CD4-positive, alpha-beta T cell (primary cell): ENCODE data around the gene TRIP11. TPM values are rescaled to one million over a fixed set of nuclear protein-coding genes. Genes with fewer than 3 reads are reported as not detected.

Experiments
- ATAC-seq: fragments of 200-7000 bp; cut with Tn5 transposase; one replicate; pipeline ENCODE4 v1.10.0; 2022; ENCODE audit warnings: mild to moderate bottlenecking; ENCODE audit not compliant: poor library complexity
- CTCF ChIA-PET: fragments of 350-600 bp; sonication (Branson Sonifier 250); formaldehyde crosslinking; loops from one replicate; lab custom pipeline; 2021; ENCODE audit warnings: antibody characterized with exemption, inconsistent platforms; lab: Charles Lee
- POLR2A ChIA-PET: fragments of 350-600 bp; sonication (Branson Sonifier 250); formaldehyde crosslinking; loops from one replicate; lab custom pipeline; 2021; ENCODE audit warnings: antibody characterized with exemption, inconsistent platforms; lab: Charles Lee
- DNase-seq, 14 experiments: peaks; one replicate each; pipeline ENCODE4 v3.0.0-alpha.2; 2013 to 2020; ENCODE audit warnings: mixed read lengths in 2 of 14
- H3K27ac ChIP-seq, 2 donors: one replicate each; pipeline versions ENCODE4 v1.5.1 to v1.7.0; 2013; ENCODE audit warnings: low read length in 2 of 2, low read depth in 1 of 2, mild to moderate bottlenecking in 1 of 2
- H3K27me3 ChIP-seq, 2 experiments: 1 replicate in 1 of 2; 2 replicates in 1 of 2; pipeline versions ENCODE4 v1.6.1 to v1.7.0; 2013; ENCODE audit warnings: low read length in 2 of 2, control low read depth in 1 of 2, mild to moderate bottlenecking in 1 of 2, moderate library complexity in 1 of 2; ENCODE audit not compliant: insufficient read depth in 2 of 2, control insufficient read depth in 1 of 2
- H3K36me3 ChIP-seq: one replicate; pipeline ENCODE4 v1.6.1; 2013; ENCODE audit warnings: low read length, control low read depth; ENCODE audit not compliant: insufficient read depth
- H3K4me1 ChIP-seq: one replicate; pipeline ENCODE4 v1.6.1; 2013; ENCODE audit warnings: low read length, control low read depth; ENCODE audit not compliant: insufficient read depth
- H3K4me3 ChIP-seq: one replicate; pipeline ENCODE4 v1.5.1; 2013; ENCODE audit warnings: mild to moderate bottlenecking, low read length, moderate library complexity
- H3K9me3 ChIP-seq, 2 experiments: 1 replicate in 1 of 2; 2 replicates in 1 of 2; pipeline versions ENCODE4 v1.6.1 to v1.7.0; 2013; ENCODE audit warnings: low read length in 2 of 2, mild to moderate bottlenecking in 2 of 2, control low read depth in 1 of 2, moderate library complexity in 1 of 2; ENCODE audit not compliant: control insufficient read depth in 1 of 2, insufficient read depth in 1 of 2
- H3K27ac Mint-ChIP-seq: one replicate; pipeline ENCODE4 v1.8.0; 2020; ENCODE audit warnings: mixed read lengths
- H3K27me3 Mint-ChIP-seq: one replicate; pipeline ENCODE4 v1.8.0; 2021; ENCODE audit warnings: mixed read lengths
- H3K36me3 Mint-ChIP-seq: one replicate; pipeline ENCODE4 v1.8.0; 2021; ENCODE audit warnings: low read depth, mixed read lengths
- H3K4me1 Mint-ChIP-seq: one replicate; pipeline ENCODE4 v1.8.0; 2021; ENCODE audit warnings: low read depth, mixed read lengths
- H3K4me3 Mint-ChIP-seq: one replicate; pipeline ENCODE4 v1.8.0; 2020; ENCODE audit warnings: mild to moderate bottlenecking, mixed read lengths
- H3K9me3 Mint-ChIP-seq: one replicate; pipeline ENCODE4 v1.8.0; 2020; ENCODE audit warnings: mixed read lengths
- CTCF ChIP-seq: fragments of 200-600 bp; IDR thresholded peaks from one replicate; pipeline ENCODE4 v1.8.0; 2022; ENCODE audit warnings: antibody characterized with exemption, mild to moderate bottlenecking
- intact Hi-C, 2 experiments: fragments of 100-400 bp; cut with DNase I in 1 of 2; cut with micrococcal nuclease in 1 of 2; formaldehyde crosslinking; loops; one replicate each; pipeline versions ENCODE4 v1.15.1 to v1.9.0; 2023 to 2025; cut with DNase I, micrococcal nuclease
- total RNA-seq, 174 experiments: library from RNA in 2 of 174; stranded (reverse) in 2 of 174; gene quantifications; one replicate each; pipeline ENCODE4 v1.2.3 and lab custom pipeline; 2021 to 2026

TRIP11 gene
- total RNA-seq, 2 experiments from 2014 or later, result 30.0 to 31.2 TPM

- Mint-ChIP-seq H3K27ac (no peak overlapping the region), H3K4me3 (no peak overlapping the region), H3K4me1 (peaks cover 4% of the 10 kb centered on the region), H3K27me3 (no peaks in the 10 kb centered on the region), H3K9me3 (no peaks in the 10 kb centered on the region), H3K36me3 (peaks cover 72% of the 10 kb centered on the region)
- H3K4me3 ChIP-seq, result no peak overlapping the region
- ChIA-PET POLR2A (no interaction called here), CTCF (no interaction called here)
- intact Hi-C loops, result no loop called here
- ATAC-seq (no peak), DNase-seq (no peak)
- H3K27me3 ChIP-seq, result no peaks in the 10 kb centered on the region
- TF ChIP-seq CTCF, result no peak
- H3K9me3 ChIP-seq, result no peaks in the 10 kb centered on the region
- no peak overlapping the region for H3K27ac ChIP-seq
- H3K36me3 ChIP-seq, result peaks cover 51% of the 10 kb centered on the region
- H3K4me1 ChIP-seq, result no peaks in the 10 kb centered on the region
Observed at GRCh38 chr14:92021523-92021922, 18.3 kb downstream of the TRIP11 start.

- CTCF ChIA-PET, result interaction anchor here (1.2 kb wide), 1 partner anchor 12 kb away, joined by 3 read pairs; no protein-coding TSS in a partner anchor
Observed at GRCh38 chr14:92014040-92014439, 25.8 kb downstream of the TRIP11 start.

GRCh38 chr14:92012121-92012748 is 27.6 kb downstream of the TRIP11 start:
- Histone ChIP-seq H3K9me3 (no peaks in the 10 kb centered on the region), H3K4me1 (no peaks in the 10 kb centered on the region), H3K27me3 (no peaks in the 10 kb centered on the region), H3K4me3 (no peak overlapping the region), H3K36me3 (peaks cover 73% of the 10 kb centered on the region), H3K27ac (no peak overlapping the region)
- TF ChIP-seq CTCF, result no peak
- intact Hi-C loops, result no loop called here
- Mint-ChIP-seq H3K27ac (no peak overlapping the region), H3K4me1 (no peaks in the 10 kb centered on the region), H3K4me3 (no peak overlapping the region), H3K9me3 (no peaks in the 10 kb centered on the region), H3K27me3 (no peaks in the 10 kb centered on the region), H3K36me3 (peaks cover 90% of the 10 kb centered on the region)
- no peak for DNase-seq
- ChIA-PET POLR2A (interaction anchor here (1.7 kb wide), 1 partner anchor 8 kb away, joined by 6 read pairs; no protein-coding TSS in a partner anchor), CTCF (no interaction called here)
- no peak for ATAC-seq

More at GRCh38 chr14:92014040-92014439, 25.8 kb downstream of the TRIP11 start:
- Mint-ChIP-seq H3K9me3 (no peaks in the 10 kb centered on the region), H3K27ac (no peak overlapping the region), H3K27me3 (no peaks in the 10 kb centered on the region), H3K4me3 (no peak overlapping the region), H3K4me1 (no peaks in the 10 kb centered on the region), H3K36me3 (peaks cover 75% of the 10 kb centered on the region)
- H3K4me3 ChIP-seq, result no peak overlapping the region
- no peak overlapping the region for H3K27ac ChIP-seq
- no peak for TF ChIP-seq CTCF
- intact Hi-C loops, result no loop called here
- POLR2A ChIA-PET, result no interaction called here
- H3K27me3 ChIP-seq, result no peaks in the 10 kb centered on the region
- no peaks in the 10 kb centered on the region for H3K9me3 ChIP-seq
- peaks cover 66% of the 10 kb centered on the region for H3K36me3 ChIP-seq
- DNase-seq (no peak), ATAC-seq (no peak)
- H3K4me1 ChIP-seq, result no peaks in the 10 kb centered on the region
